ENCODE results near the gene BOD1L1. TPM values are rescaled to one million over a fixed set of nuclear protein-coding genes. Genes with fewer than 3 reads are reported as not detected.
A peak's percentile ranks its signal among the peaks of the same experiment; 100 is the strongest.

BOD1L1 gene

GRCh38 chr4:13526658-13527057, 100.9 kb downstream of the BOD1L1 start:
- H3K9me3 ChIP-seq (replicated peaks; ENCODE audit: low read length) = peaks cover 12% of the 10 kb centered on the region
- H3K4me2 ChIP-seq (ENCODE audit: low read length) = no peak overlapping the region
- H3K4me3 ChIP-seq (ENCODE audit: low read length) = no peak overlapping the region
- no peaks in the 10 kb centered on the region for H3K36me3 ChIP-seq (ENCODE audit: insufficient read depth, low read length)
- H3K9ac ChIP-seq (ENCODE audit: low read depth, low read length) = no peak overlapping the region
- peaks cover 97% of the 10 kb centered on the region for H3K27me3 ChIP-seq (ENCODE audit: control insufficient read depth, insufficient read depth, low read length)
- peaks cover 12% of the 10 kb centered on the region for H3K4me1 ChIP-seq (ENCODE audit: control insufficient read depth, insufficient read depth, low read length)

- peaks cover 12% of the 10 kb centered on the region for H3K9me3 ChIP-seq (replicated peaks; ENCODE audit: low read length)
- peaks cover 12% of the 10 kb centered on the region for H3K4me1 ChIP-seq (ENCODE audit: control insufficient read depth, insufficient read depth, low read length)
Measured at GRCh38 chr4:13525606-13526281, 101.8 kb downstream of the BOD1L1 start.

GRCh38 chr4:13524504-13525243, 102.9 kb downstream of the BOD1L1 start:
- Histone ChIP-seq H3K4me3 (ENCODE audit: low read length) (no peak overlapping the region), H3K36me3 (ENCODE audit: insufficient read depth, low read length) (no peaks in the 10 kb centered on the region), H3K4me1 (ENCODE audit: control insufficient read depth, insufficient read depth, low read length) (peaks cover 12% of the 10 kb centered on the region), H3K27me3 (ENCODE audit: control insufficient read depth, insufficient read depth, low read length) (peaks cover 88% of the 10 kb centered on the region), H3K9ac (ENCODE audit: low read depth, low read length) (no peak overlapping the region), H3K9me3 (replicated peaks; ENCODE audit: low read length) (peaks cover 12% of the 10 kb centered on the region), H3K4me2 (ENCODE audit: low read length) (peak overlapping the region; percentile 63)

More at GRCh38 chr4:13525606-13526281, 101.8 kb downstream of the BOD1L1 start:
- Histone ChIP-seq H3K4me3 (ENCODE audit: low read length) (no peak overlapping the region), H3K27me3 (ENCODE audit: control insufficient read depth, insufficient read depth, low read length) (peaks cover 95% of the 10 kb centered on the region), H3K4me2 (ENCODE audit: low read length) (no peak overlapping the region), H3K36me3 (ENCODE audit: insufficient read depth, low read length) (no peaks in the 10 kb centered on the region), H3K9ac (ENCODE audit: low read depth, low read length) (no peak overlapping the region)

- Histone ChIP-seq H3K36me3 (ENCODE audit: insufficient read depth, low read length) (no peaks in the 10 kb centered on the region), H3K27me3 (ENCODE audit: control insufficient read depth, insufficient read depth, low read length) (peaks cover 81% of the 10 kb centered on the region), H3K4me1 (ENCODE audit: control insufficient read depth, insufficient read depth, low read length) (peaks cover 12% of the 10 kb centered on the region), H3K9me3 (replicated peaks; ENCODE audit: low read length) (peaks cover 12% of the 10 kb centered on the region), H3K9ac (ENCODE audit: low read depth, low read length) (no peak overlapping the region), H3K4me2 (ENCODE audit: low read length) (no peak overlapping the region), H3K4me3 (ENCODE audit: low read length) (no peak overlapping the region)
Measured at GRCh38 chr4:13523591-13524503, 103.7 kb downstream of the BOD1L1 start.

- H3K36me3 ChIP-seq (ENCODE audit: insufficient read depth, low read length) = no peaks in the 10 kb centered on the region
- H3K27me3 ChIP-seq (ENCODE audit: control insufficient read depth, insufficient read depth, low read length) = peaks cover 75% of the 10 kb centered on the region
- H3K4me1 ChIP-seq (ENCODE audit: control insufficient read depth, insufficient read depth, low read length) = peaks cover 12% of the 10 kb centered on the region
- no peak overlapping the region for H3K9ac ChIP-seq (ENCODE audit: low read depth, low read length)
- H3K4me3 ChIP-seq (ENCODE audit: low read length) = no peak overlapping the region
- peaks cover 12% of the 10 kb centered on the region for H3K9me3 ChIP-seq (replicated peaks; ENCODE audit: low read length)
- no peak overlapping the region for H3K4me2 ChIP-seq (ENCODE audit: low read length)
Measured at GRCh38 chr4:13523105-13523477, 104.4 kb downstream of the BOD1L1 start.

GRCh38 chr4:13522282-13523104, 105.0 kb downstream of the BOD1L1 start:
- Histone ChIP-seq H3K27me3 (ENCODE audit: control insufficient read depth, insufficient read depth, low read length) (peaks cover 74% of the 10 kb centered on the region), H3K9me3 (replicated peaks; ENCODE audit: low read length) (peaks cover 12% of the 10 kb centered on the region), H3K36me3 (ENCODE audit: insufficient read depth, low read length) (no peaks in the 10 kb centered on the region), H3K4me3 (ENCODE audit: low read length) (no peak overlapping the region), H3K4me2 (ENCODE audit: low read length) (peak overlapping the region; percentile 30), H3K9ac (ENCODE audit: low read depth, low read length) (no peak overlapping the region), H3K4me1 (ENCODE audit: control insufficient read depth, insufficient read depth, low read length) (peaks cover 12% of the 10 kb centered on the region)

GRCh38 chr4:13521047-13521446, 106.5 kb downstream of the BOD1L1 start:
- Histone ChIP-seq H3K4me3 (ENCODE audit: low read length) (no peak overlapping the region), H3K9ac (ENCODE audit: low read depth, low read length) (no peak overlapping the region), H3K4me2 (ENCODE audit: low read length) (no peak overlapping the region), H3K27me3 (ENCODE audit: control insufficient read depth, insufficient read depth, low read length) (peaks cover 73% of the 10 kb centered on the region), H3K36me3 (ENCODE audit: insufficient read depth, low read length) (no peaks in the 10 kb centered on the region), H3K9me3 (replicated peaks; ENCODE audit: low read length) (peaks cover 12% of the 10 kb centered on the region), H3K4me1 (ENCODE audit: control insufficient read depth, insufficient read depth, low read length) (peaks cover 12% of the 10 kb centered on the region)

Small RNA genes lying within 50 kb of the gene (small RNA-seq; reads per million reads assigned to genes)
- gene MIR5091 = not detected

All from skeletal muscle satellite cell (primary cell).